Lower leg skin (tissue), 4 donors: ENCODE results near the gene MAST4. TPM values are rescaled to one million over a fixed set of nuclear protein-coding genes. Genes with fewer than 3 reads are reported as not detected.

Experiments
- DNase-seq, 2 donors: peaks; one replicate each; pipeline ENCODE4 v3.0.0-alpha.2; 2019; ENCODE audit warnings: low spot score in 2 of 2
- H3K4me3 ChIP-seq: fragments of 200-600 bp; sonication (generic); 2 replicates; pipeline ENCODE4 v1.5.1; 2017; ENCODE audit warnings: mild to moderate bottlenecking, low read depth; ENCODE audit not compliant: poor library complexity, severe bottlenecking
- CTCF ChIP-seq, 3 donors: fragments of 450-650 bp; IDR thresholded peaks; one replicate each; pipeline ENCODE4 v1.5.1; 2016; ENCODE audit warnings: antibody characterized with exemption in 3 of 3, mild to moderate bottlenecking in 3 of 3, moderate library complexity in 2 of 3
- POLR2A ChIP-seq, 2 donors: fragments of 450-650 bp; IDR thresholded peaks; one replicate each; pipeline ENCODE4 v1.6.1; 2016 to 2017; ENCODE audit warnings: antibody characterized with exemption in 2 of 2, mild to moderate bottlenecking in 1 of 2, moderate library complexity in 1 of 2
- WGBS, 2 donors: methylation state at CpG; one replicate each; pipeline ENCODE4 v1.1.5; 2018; 5-methylcytosine and 5-hydroxymethylcytosine counted together
- intact Hi-C: fragments of 100-400 bp; cut with DNase I; formaldehyde crosslinking; loops from one replicate; pipeline ENCODE4 v1.15.0; 2023; ENCODE audit warnings: low total_unique reads
- total RNA-seq, 4 donors: library from RNA; depleted of rRNA; stranded (reverse); fragments of >200 nt; gene quantifications; one replicate each; pipeline ENCODE4 v1.1.0, GENCODE V29; 2016

Gene MAST4
- total RNA-seq, 4 donors from 2014 or later = 49.0 to 109 (median 55.5) TPM

DNA sequence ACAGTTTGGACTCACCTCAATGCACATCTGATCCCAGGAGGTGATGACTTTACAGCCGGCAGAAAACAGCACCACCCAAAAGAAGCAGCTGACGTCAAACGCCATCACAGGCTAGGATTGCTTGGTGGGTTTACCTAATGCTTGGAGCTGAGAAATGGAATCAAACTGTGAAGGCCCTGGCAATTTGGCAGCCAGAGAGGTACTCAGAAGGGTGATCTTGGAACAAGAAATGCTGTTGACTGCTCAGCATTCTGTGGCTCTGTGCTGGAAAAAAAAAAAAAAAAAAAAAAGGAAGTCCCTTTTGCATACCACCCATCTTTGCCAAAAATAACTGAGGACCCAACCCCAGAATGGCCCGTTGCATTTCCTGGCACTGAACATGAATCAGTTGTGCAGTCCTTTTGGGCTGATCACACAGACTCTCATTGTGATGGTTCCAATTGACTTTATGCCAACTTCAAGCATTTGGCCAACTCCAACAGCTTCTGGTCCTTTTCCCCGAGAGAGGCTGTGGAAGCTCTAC, 600.4 kb downstream of the MAST4 start, which contains the start of gene CD180:
CD180 (minus strand) TSS at position 263 of the 523 bp plus-strand sequence; CDS start at position 105, 158 bp downstream.
- WGBS, 2 donors = 45 to 60% methylated on average over 5 of the region's 5 CpGs
- H3K4me3 ChIP-seq = no peak within 1 kb of the TSS
- TF ChIP-seq POLR2A (IDR thresholded peaks at IDR 0.05) = no peak
- no peak for TF ChIP-seq CTCF (IDR thresholded peaks at IDR 0.05)
- no peak for DNase-seq
- intact Hi-C loops = no loop called here

- WGBS, 2 donors = 95 to 98% methylated on average over 1 of the region's 1 CpG
- H3K4me3 ChIP-seq = no peak overlapping the region
- intact Hi-C loops = no loop called here
- no peak for DNase-seq
- TF ChIP-seq CTCF (IDR thresholded peaks at IDR 0.05) (no peak), POLR2A (IDR thresholded peaks at IDR 0.05) (no peak)
Observed at GRCh38 chr5:67197536-67197935, 601.3 kb downstream of the MAST4 start.

DNA sequence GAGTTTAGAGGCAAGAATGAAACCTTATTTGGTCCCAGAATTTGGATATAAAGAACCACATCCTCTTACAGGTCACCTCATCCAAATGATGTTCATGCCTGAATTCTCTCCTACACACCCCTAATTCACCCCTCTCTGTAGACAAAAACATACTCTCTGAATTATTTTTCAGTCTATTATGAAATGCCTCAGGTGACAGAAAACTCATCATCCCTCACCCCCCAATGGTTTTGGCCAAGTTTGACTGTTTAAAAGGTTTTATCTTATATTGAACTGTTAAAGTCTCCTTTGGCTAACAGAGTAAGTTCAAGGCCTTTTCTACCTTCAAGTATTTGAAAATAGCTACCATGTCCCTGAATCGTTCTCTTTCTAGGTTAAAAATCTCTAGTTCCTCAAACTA, 602.7 kb downstream of the MAST4 start:
- intact Hi-C loops = no loop called here
- 74 to 86% methylated on average over 1 of the region's 1 CpG for WGBS, 2 donors

GRCh38 chr5:67199859-67200258, 603.7 kb downstream of the MAST4 start:
- H3K4me3 ChIP-seq = no peak overlapping the region
- no peak for DNase-seq
- no peak for TF ChIP-seq POLR2A (IDR thresholded peaks at IDR 0.05)
- TF ChIP-seq CTCF (IDR thresholded peaks at IDR 0.05) = no peak
- intact Hi-C loops = loop anchor here (10.0 kb wide), 1 partner anchor 215 kb away; no protein-coding TSS in a partner anchor

More for the DNA sequence above, 602.7 kb downstream of the MAST4 start:
- TF ChIP-seq CTCF (IDR thresholded peaks at IDR 0.05) (no peak), POLR2A (IDR thresholded peaks at IDR 0.05) (no peak)
- H3K4me3 ChIP-seq = no peak overlapping the region
- no peak for DNase-seq

DNA sequence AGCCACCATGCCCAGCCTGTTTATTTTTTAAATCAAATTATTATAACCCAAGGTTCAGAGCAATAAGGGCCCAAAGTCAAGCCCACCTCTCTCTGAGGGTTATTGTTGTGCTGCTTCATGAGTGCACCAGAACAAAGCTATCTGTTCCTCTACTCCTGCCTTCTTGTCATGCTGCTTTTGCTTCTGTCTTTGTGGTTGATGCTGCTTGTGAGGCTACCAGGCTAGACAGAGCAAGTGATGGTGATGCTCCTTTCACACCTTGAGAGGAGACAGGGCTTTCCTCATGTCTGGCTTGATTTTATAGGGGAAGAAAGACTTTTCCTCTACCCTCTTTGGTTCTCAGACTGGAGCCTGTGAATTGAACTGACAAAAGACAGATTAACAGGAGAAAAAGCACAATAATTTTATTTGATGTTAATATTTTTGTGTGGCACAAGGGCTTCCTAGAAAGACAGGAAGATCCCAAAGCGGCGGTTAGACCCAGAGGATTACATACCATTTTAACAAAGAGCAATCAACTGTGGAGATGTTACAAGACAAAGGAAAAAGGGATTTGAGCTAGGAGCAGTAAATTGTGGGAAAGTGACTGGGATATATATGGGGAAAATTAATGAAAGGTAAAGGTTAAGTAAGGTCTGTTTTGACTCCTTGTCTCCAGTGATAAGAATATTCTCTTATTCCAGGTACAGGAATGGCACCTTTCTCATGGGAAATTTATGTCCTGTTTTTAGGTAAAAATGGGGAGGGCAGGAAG, 604.8 kb downstream of the MAST4 start:
- intact Hi-C loops = loop anchor here (10.0 kb wide), 1 partner anchor 216 kb away; no protein-coding TSS in a partner anchor

More for the DNA sequence above, 604.8 kb downstream of the MAST4 start:
- TF ChIP-seq POLR2A (IDR thresholded peaks at IDR 0.05) (no peak), CTCF (IDR thresholded peaks at IDR 0.05) (no peak)
- no peak for DNase-seq
- H3K4me3 ChIP-seq = no peak overlapping the region
- WGBS, 2 donors = 98 to 99% methylated on average over 2 of the region's 2 CpGs
